Stimulated activated CD4-positive, alpha-beta T cell treated with anti-CD3 and anti-CD28 coated beads, Interleukin-4, amount 100 ng/mL, for 4 hours (primary cell): Measurements from ENCODE around the gene MRPS24.
"Not testable (repeated sequence)": the region's sequence is repeated elsewhere in the genome, so short reads cannot be mapped to it uniquely, and the experiment has no call there.

Experiments used
- DNase-seq, 2 experiments: peaks; one replicate each; pipeline ENCODE4 v3.0.0-alpha.2; 2020

Gene MRPS24

DNA sequence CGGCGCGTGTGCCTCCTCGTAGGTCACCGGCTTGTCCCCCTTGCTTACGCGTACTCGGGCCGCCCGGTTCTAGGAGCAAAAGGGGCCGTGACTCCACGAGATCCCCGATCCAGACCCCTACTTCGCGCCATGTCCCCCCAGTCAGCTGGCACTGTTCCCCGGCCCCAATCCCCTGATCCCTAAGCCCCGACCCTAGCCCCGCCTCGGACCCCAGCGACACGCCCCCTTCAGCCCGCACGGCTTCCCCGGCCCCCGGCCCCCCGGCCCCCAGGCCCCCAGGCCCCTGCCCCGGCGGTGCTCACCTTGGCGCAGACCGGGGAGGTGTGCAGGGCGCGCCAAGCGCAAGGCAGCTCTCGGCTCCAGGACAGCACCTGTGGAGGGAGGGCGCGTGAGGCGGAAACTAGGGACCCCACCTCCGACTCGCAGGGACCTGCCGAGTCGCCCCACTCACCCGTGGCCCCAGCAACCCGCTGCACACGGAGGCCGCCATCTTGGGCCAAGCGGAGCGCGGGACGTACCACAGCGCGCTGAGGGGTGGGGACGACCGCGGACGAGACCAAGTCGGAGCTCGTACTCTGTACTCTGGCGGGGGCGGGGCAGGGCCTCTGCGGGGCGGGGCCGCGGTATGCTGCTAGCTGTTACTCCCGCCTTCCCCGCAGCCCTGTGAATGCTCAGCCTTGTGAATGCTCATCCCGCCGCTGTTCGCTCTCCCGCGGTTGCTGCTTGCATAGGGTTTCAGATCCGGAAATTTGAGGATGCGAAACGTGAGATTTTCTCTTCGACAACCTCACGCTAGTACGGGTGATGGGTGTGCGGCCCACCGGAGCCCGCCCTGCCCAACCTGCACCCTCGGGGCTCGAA, at the start of gene MRPS24:
TSS of gene MRPS24 (minus strand) at position 512 of the 861 bp plus-strand sequence. CDS start at position 490, 22 bp downstream.
- peak; percentile 91 to 97 for DNase-seq

- DNase-seq: no peak
Measured at GRCh38 chr7:43915907-43916306, 46.6 kb upstream of the MRPS24 start.

DNA sequence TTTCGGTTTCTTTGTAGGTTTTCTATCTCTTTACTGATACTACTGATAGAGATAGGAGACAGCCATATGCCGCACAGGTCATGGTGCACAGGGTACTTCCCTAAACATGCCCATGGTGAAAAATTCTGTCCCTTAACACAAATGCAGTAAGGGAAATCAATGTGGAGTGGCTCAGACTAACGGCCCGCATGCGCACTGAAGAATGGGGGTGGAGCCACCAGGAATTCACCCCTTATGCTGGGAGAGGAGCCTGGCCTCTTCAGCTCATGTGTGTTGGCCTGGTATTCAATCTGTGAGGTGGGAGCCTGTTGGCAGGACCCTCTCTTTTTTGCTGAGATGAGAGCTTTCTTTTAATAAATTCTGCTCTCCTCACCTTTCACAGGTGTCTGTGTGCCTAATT, 45.5 kb upstream of the MRPS24 start:
- no peak for DNase-seq

DNA sequence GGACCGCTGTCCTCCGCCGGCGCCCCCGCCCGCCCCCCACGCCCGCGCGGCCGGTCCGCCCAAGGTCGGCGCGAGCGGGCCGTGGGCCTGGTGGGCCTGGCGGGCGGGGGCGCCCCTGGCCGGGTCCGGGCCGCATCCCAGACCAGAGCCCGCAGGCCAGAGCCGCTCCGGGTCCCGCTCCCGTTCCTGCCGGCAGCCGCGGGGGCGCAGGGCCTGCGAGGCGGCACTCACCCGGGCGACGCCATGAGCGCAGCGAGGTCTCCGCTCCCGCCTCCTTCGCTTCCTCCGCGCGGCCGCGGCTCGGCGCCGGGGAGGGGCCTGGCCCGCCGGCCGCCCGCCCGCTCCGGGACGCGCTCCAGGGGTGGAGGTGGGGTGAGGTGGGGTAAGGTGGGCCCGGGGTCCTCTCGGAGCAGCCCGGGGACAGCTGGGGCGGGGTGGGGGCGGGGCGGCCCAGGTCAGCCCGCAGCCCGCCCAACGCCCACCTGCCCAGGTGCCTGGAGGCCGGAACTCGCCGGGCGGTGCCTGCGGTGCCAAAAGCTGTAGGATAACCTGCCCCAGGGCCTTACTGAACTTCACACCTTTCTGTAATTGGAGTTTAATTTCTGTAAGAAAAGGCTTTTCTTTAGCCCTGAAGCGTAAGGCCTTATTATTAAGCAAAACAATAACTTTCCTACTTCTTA, 37.2 kb upstream of the MRPS24 start, which contains the start of gene URGCP:
TSS of gene URGCP (minus strand) at position 266 of the 680 bp plus-strand sequence. CDS start at position 245, 21 bp downstream.
- DNase-seq: peak; percentile 39 to 60

DNA sequence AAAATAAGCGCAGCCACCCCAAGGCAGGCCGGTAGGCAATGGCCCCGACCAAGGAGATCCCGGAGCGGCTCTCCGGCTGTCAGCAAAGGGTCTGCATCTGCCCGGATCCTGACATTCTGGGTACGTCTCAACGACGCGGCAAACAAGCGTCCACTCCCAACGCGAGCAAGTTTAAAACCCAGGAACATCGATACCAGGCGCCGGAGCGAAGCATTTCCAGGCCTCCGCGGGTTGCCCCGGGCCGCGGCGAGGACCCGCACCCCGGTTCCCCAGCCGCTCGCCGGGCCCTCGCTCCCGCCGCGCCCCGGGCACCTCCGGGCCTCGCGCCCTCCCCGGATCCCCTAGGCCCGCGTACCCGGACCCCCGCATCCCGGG, 36.6 kb upstream of the MRPS24 start:
- DNase-seq: peak in 1 of 2 experiments; percentile 14

DNA sequence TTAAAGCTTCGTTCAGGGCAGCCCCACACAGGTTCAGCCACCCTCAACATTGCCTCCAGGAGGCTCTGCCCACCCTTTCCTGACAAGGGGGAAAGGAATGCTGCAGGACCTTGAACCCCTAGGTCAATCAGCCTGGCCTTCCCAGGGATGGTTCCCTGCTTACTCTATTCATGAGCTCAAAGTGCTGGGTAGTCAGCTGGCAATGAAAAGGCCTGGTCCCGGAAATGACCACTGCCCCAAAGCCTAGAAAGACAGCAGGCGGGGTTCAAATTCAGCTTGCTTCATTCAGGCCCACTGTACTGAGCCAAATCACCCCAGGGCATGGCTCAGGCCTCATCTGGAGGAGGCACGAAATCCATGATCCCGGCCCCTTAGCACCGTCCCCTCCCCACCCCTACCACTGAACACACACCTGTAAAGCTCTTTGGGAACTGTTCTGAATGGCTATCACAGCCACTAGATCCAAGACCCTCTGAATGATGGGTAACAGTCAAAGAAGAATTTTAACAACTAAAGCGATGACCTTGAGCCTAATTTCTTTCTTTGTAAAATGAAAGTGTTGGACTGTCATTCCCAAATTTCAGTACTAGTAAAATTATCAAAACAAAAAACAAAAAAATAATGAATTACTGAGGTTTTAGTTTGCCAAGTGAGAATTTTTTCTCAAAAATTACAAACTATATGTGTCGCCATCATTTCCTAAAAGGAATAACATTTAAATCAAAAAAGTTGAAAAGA, 36.1 kb upstream of the MRPS24 start:
- no peak for DNase-seq

- no peak for DNase-seq
Measured at GRCh38 chr7:43904533-43905208, 35.4 kb upstream of the MRPS24 start.

- no peak for DNase-seq
Measured at GRCh38 chr7:43902542-43903054, 33.3 kb upstream of the MRPS24 start.

GRCh38 chr7:43898571-43898970, 29.3 kb upstream of the MRPS24 start:
- not testable (repeated sequence) for DNase-seq

DNA sequence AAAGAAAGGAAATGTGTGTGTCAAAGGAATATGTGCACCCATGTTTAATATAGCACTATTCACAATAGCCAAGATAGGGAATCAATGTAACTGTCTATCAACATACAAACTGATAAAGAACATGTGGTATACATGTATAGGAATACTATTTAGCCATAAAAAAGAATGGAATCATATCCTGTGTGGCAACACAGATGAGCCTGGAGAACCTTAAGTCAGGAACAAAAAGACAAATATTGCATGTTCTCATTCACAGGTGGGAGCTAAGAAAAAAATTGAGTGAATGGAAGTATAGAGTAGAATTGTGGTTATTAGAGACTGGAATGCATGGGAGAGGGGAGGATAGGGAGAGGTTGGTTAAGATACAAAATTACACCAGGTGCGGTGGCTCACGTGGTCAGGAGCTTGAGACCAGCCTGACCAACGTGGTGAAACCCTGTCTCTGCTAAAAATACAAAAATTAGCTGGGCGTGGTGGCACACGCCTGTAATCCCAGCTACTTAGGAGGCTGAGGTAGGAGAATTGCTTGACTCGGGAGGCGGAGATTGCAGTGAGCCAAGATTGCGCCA, 26.6 kb upstream of the MRPS24 start:
- DNase-seq: no peak

DNA sequence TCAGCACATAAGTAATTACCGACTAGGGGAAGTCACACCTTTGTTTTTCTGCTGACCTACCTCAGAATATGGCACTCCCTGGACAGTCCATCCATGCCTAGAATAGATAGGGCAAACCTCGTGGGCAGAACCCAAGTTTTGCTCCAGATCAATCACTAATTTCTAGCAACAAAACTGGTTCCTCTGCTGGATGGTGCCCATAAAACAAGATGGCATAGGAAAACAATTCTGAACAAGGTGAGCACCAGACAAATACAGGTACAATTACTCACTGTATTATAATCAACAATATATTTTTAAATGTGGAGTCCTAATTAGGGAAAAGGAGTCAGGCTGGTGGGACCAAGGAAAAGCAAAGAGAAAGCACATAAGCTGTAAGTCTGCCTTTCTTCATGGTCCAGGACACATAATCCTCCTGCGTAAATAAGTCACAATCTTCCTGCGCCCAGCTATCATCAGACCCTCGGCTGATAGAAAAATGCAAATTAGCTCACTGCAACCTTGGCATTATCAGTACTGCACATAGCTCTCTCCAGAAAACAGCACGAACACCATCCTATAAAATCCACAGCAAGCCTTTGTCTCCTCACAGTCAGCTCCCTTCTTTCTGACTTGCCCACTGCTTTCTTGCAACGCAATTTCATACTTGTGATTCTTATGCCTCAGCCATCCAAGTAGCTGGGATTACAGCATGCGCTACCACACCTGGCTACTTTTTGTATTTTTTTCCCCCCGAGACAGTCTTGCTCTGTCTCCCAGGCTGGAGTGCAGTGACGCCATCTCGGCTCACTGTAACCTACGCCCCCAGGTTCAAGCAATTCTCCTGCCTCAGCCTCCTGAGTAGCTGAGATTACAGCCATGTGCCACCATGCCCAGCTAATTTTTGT, 22.0 kb upstream of the MRPS24 start:
- DNase-seq: no peak

DNA sequence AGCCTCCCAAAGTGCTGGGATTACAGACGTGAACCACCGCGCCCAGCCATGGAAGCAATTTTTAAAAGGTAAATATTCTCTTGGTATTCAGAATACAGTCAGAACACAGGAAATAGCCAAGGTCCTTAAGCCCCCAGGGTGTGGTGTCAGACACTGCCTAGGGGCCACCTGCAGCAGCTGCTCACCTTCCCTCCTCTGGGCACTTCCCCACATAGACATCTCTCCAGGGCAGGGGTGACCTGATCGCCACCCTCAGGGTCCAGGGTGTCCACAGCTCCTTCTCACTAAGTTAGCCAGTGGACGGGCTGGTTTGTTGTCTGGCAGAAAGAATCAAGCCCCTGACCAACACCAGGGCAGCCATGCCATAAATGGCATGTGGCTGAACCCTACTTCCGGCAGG, 21.2 kb upstream of the MRPS24 start:
- DNase-seq: no peak

DNA sequence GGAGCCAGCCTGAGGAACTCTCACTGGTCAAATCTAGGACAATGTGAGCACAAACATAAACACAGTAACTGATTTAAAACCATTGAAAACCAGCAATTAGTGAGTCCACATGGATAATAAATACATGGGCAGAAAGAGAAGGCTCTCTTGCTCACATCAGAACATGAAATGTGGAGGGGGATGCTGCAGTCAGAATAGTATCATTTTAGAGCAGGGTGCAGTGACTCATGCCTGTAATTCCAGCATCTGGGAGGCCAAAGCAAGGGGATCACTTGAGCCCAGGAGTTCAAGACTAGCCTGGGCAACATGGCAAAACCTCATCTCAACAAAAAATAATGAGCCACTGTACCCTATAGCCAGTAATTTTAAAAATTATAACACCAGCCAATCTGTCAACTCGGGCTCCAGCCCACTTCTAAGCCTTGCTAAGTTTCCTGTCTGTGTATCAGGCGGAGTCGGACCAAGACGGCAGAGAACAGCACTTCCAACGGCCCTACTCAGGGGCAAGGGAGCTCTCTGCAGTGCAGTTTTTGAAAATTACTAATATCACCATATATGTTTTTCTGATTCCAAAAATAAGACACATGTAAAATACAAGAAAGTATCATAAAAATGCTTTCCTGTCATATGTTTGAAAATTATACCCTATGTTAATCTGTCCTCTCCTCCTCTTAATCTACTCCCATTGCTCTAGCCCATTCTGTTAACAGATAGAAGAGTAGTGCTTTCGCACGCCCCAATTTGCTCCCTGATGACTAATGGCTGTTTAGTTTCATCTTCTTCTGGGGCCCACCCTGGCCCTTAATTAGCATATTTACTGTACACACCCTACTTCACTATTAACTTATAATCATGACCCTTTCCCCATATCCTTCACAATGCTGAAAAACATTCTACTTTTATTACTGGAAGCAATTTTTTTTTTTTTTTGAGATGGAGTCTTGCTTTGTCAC, 20.0 kb upstream of the MRPS24 start:
- DNase-seq: no peak

DNA sequence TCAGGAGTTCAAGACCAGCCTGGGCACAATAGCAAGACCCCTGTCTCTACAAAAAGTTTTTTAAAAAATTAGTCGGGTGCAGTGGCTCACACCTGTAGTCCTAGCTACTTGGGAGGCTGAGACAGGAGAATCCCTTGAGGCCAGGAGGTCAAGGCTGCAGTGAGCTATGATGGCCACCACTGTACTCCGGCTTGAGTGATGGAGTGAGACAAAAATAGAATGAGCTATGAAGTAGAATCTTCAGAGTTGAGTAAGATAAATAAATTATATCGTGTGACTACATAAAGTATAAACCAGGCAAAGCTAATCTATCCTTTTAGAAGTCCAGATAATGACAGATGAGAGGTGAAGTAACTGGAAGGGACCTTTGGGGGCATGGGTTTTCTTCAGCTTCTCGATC, 15.3 kb upstream of the MRPS24 start:
- no peak for DNase-seq

GRCh38 chr7:43884209-43884608, 14.9 kb upstream of the MRPS24 start:
- DNase-seq: no peak

- DNase-seq: no peak
Measured at GRCh38 chr7:43880596-43880995, 11.3 kb upstream of the MRPS24 start.

- DNase-seq: no peak
Measured at GRCh38 chr7:43879477-43879876, 10.2 kb upstream of the MRPS24 start.

- no peak for DNase-seq
Measured at GRCh38 chr7:43878867-43879266, 9.6 kb upstream of the MRPS24 start.

DNA sequence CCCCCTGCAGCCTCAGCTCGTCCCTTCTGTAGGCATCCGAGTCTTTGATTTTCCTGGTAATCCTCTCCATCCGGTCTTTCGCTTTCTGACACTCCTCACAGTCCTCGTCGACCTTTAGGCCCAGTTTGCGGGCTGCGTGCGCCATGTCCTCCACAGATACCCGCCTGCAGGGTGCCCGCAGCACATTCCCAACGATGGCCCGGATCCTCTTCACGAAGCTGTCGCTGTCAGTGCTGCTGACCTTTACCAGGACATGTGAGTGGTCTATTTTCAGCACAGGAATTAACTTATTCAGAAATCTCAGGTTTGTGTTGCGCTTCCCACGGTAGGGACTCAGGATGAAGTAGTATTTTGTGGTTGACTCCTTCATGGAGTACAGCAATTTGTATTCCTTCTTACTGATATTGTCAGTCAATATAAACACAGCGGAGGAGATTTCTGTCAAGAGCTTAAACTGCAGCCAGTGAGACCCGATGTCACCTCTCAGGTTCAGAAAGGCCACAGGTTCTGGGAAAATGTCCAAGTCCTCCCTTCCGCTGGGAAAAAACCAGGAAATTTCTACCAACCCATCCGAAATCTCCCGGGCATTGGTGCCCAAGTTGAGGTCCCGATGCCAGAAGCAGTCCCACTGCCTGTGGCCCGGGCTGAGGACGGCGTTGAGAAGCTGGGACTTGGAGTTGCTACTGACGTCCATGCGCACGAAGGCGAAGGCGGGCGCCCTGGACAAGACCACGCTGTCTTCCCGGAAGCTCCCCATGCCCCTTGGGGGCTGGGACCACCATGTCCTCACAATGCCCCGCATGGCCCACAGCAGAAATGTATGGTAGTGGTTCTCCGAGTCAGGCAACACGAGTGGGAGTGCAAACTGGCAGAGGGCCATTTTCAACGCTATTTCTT, 8.9 kb upstream of the MRPS24 start:
- DNase-seq: no peak
